Gastrocnemius medialis (tissue), 4 donors: ENCODE measurements around the gene ROBO1.

ENCODE experiments used
- POLR2A ChIP-seq, 2 donors: fragments of 450-650 bp; IDR thresholded peaks; one replicate each; pipeline ENCODE4 v1.6.1; 2017; ENCODE audit warnings: antibody characterized with exemption in 2 of 2, mild to moderate bottlenecking in 2 of 2, moderate library complexity in 2 of 2
- TF ChIP-seq, protein P1 (sequence below), 5 experiments: fragments of 450-650 bp in 3 of 5; fragments of 200-600 bp in 2 of 5; sonication (generic) in 2 of 5; IDR thresholded peaks in 4 of 5; conservative IDR thresholded peaks in 1 of 5; 1 replicate in 4 of 5; 2 replicates in 1 of 5; pipeline ENCODE4 v1.5.1; 2016 to 2019; ENCODE audit warnings: antibody characterized with exemption in 5 of 5, mild to moderate bottlenecking in 3 of 5, moderate library complexity in 3 of 5

DNA sequence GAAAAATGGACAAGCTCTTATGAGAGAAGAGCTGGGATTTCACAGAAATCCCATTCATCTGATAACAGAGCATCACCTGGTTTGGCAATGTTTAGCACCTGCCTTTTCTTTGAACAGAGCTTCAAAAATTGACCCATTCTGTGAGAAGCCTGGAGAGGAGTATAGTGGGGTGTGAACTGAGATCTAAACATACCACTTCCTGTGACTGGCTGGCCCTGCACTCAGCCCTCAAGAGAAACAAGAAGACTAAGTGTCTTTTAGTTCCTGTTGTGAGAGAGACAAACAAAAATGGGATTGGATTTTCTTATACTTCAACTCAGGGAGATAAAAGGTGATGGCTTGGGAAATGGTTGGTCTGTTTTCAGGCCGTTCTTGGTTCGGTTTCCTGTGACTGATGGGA is 1060.2 kb downstream of the ROBO1 start:
- TF ChIP-seq, protein P1, sequence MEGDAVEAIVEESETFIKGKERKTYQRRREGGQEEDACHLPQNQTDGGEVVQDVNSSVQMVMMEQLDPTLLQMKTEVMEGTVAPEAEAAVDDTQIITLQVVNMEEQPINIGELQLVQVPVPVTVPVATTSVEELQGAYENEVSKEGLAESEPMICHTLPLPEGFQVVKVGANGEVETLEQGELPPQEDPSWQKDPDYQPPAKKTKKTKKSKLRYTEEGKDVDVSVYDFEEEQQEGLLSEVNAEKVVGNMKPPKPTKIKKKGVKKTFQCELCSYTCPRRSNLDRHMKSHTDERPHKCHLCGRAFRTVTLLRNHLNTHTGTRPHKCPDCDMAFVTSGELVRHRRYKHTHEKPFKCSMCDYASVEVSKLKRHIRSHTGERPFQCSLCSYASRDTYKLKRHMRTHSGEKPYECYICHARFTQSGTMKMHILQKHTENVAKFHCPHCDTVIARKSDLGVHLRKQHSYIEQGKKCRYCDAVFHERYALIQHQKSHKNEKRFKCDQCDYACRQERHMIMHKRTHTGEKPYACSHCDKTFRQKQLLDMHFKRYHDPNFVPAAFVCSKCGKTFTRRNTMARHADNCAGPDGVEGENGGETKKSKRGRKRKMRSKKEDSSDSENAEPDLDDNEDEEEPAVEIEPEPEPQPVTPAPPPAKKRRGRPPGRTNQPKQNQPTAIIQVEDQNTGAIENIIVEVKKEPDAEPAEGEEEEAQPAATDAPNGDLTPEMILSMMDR (IDR thresholded peaks at IDR 0.05 in 4 of 5, conservative IDR thresholded peaks at IDR 0.05 in 1 of 5) = no peak
- no peak for TF ChIP-seq POLR2A (IDR thresholded peaks at IDR 0.05)
